NOMO-1 treated with DMSO at 0.1 percent for 48 hours (cell line): ENCODE measurements around the gene ANKRD36B.
"Not testable (repeated sequence)": the region's sequence is repeated elsewhere in the genome, so short reads cannot be mapped to it uniquely, and the experiment has no call there.

Experiments
- DNase-seq: peaks from one replicate; lab custom pipeline; 2025; ENCODE audit not compliant: unreplicated experiment; lab: John Stamatoyannopoulos, UW

Gene ANKRD36B

GRCh38 chr2:97550498-97550897, 39.2 kb downstream of the ANKRD36B start:
- DNase-seq = not testable (repeated sequence)

- DNase-seq = not testable (repeated sequence)
Measured at GRCh38 chr2:97549058-97549457, 40.6 kb downstream of the ANKRD36B start.

- not testable (repeated sequence) for DNase-seq
Measured at GRCh38 chr2:97548536-97548935, 41.1 kb downstream of the ANKRD36B start.

GRCh38 chr2:97546711-97547110, 43.0 kb downstream of the ANKRD36B start:
- DNase-seq = no peak

GRCh38 chr2:97544911-97545310, 44.8 kb downstream of the ANKRD36B start:
- not testable (repeated sequence) for DNase-seq

GRCh38 chr2:97525904-97526303, 63.8 kb downstream of the ANKRD36B start:
- DNase-seq = not testable (repeated sequence)

GRCh38 chr2:97523816-97524215, 65.9 kb downstream of the ANKRD36B start:
- not testable (repeated sequence) for DNase-seq

GRCh38 chr2:97522916-97523555, 66.6 kb downstream of the ANKRD36B start:
- DNase-seq = not testable (repeated sequence)

- not testable (repeated sequence) for DNase-seq
Measured at GRCh38 chr2:97495651-97496050, 94.0 kb downstream of the ANKRD36B start.

- DNase-seq = not testable (repeated sequence)
Measured at GRCh38 chr2:97490141-97490540, 99.5 kb downstream of the ANKRD36B start.
